ENCODE results near the gene CRY2. TPM values are rescaled to one million over a fixed set of nuclear protein-coding genes. Genes with fewer than 3 reads are reported as not detected.

The CRY2 gene
- total and polyA plus RNA-seq, 10 of the 15 experiments (the other 5 are each of a cell fraction or from before 2014, with no cell fraction given): 1.2 to 14.7 (median 8.1) TPM

DNA sequence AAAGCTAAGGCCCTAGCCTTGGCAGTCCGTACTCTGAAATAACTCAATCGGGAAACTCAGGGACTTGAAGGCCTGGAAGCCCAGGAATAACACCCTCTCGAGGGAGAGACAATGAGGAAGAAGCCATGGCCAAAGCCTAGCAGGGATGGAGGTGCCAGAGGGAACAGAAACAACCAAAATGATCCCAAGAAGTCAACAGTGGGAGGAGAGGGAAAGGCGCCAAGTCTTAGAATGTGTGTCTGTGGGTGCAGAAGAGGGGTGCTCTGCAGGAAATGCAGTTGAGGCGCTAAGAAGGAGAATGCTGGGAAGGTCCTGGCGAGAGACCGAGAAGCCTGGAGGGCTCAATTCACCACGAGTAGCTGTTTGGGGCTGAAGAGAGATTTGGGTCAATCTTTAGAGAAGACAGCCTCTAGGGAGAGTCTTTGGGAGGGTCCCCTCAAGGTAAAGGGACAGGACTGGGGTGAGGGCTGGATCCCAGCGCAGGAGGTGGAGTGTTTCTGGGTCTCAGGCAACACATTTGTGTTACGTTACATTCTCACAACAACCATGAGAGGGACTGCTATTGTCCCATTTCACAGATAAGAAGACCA lies 37.4 kb downstream of the CRY2 start:
- no peak overlapping the region for H3K4me3 ChIP-seq
- TF ChIP-seq SMC3 (IDR thresholded peaks at IDR 0.05; ENCODE audit: borderline replicate concordance, low read length) (no peak), RFX5 (IDR thresholded peaks at IDR 0.05; ENCODE audit: low read depth, low read length) (no peak), TAF1 (IDR thresholded peaks at IDR 0.05; ENCODE audit: borderline replicate concordance, low read depth, low read length) (no peak), ATF2 (IDR thresholded peaks at IDR 0.05; ENCODE audit: low read length) (no peak), DPF2 (IDR thresholded peaks at IDR 0.05) (no peak), KAT2A (conservative IDR thresholded peaks at IDR 0.05; ENCODE audit: control insufficient read depth, low read depth, low read length) (no peak), PKNOX1 (IDR thresholded peaks at IDR 0.05) (no peak), SMARCA5 (IDR thresholded peaks at IDR 0.05) (no peak), ZNF622 (IDR thresholded peaks at IDR 0.05) (no peak), SUZ12 (IDR thresholded peaks at IDR 0.05; ENCODE audit: unreplicated experiment) (no peak), ZBTB40 (IDR thresholded peaks at IDR 0.05; ENCODE audit: borderline replicate concordance) (no peak), BACH1 (IDR thresholded peaks at IDR 0.05; ENCODE audit: borderline replicate concordance) (no peak), MTA3 (IDR thresholded peaks at IDR 0.05; ENCODE audit: borderline replicate concordance, low read length) (no peak), CHD2 (IDR thresholded peaks at IDR 0.05; ENCODE audit: borderline replicate concordance, low read depth, low read length) (no peak), YY1 (IDR thresholded peaks at IDR 0.05; ENCODE audit: low read depth, low read length) (no peak)
- TF ChIP-seq, protein P1, sequence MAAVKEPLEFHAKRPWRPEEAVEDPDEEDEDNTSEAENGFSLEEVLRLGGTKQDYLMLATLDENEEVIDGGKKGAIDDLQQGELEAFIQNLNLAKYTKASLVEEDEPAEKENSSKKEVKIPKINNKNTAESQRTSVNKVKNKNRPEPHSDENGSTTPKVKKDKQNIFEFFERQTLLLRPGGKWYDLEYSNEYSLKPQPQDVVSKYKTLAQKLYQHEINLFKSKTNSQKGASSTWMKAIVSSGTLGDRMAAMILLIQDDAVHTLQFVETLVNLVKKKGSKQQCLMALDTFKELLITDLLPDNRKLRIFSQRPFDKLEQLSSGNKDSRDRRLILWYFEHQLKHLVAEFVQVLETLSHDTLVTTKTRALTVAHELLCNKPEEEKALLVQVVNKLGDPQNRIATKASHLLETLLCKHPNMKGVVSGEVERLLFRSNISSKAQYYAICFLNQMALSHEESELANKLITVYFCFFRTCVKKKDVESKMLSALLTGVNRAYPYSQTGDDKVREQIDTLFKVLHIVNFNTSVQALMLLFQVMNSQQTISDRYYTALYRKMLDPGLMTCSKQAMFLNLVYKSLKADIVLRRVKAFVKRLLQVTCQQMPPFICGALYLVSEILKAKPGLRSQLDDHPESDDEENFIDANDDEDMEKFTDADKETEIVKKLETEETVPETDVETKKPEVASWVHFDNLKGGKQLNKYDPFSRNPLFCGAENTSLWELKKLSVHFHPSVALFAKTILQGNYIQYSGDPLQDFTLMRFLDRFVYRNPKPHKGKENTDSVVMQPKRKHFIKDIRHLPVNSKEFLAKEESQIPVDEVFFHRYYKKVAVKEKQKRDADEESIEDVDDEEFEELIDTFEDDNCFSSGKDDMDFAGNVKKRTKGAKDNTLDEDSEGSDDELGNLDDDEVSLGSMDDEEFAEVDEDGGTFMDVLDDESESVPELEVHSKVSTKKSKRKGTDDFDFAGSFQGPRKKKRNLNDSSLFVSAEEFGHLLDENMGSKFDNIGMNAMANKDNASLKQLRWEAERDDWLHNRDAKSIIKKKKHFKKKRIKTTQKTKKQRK (IDR thresholded peaks at IDR 0.05; ENCODE audit: low read depth, low read length): no peak

More for the DNA sequence above, 37.4 kb downstream of the CRY2 start:
- POLR2A ChIA-PET: no interaction called here
- Histone ChIP-seq H3K79me2 (ENCODE audit: control insufficient read depth, insufficient read depth, low read length) (no peaks in the 10 kb centered on the region), H3K4me1 (ENCODE audit: control insufficient read depth, insufficient read depth, low read length) (no peaks in the 10 kb centered on the region), H3K9ac (ENCODE audit: control insufficient read depth, insufficient read depth, low read length) (no peak overlapping the region), H2AFZ (ENCODE audit: control insufficient read depth, low read depth, low read length) (no peak overlapping the region), H4K20me1 (ENCODE audit: control insufficient read depth, insufficient read depth) (peaks cover 3% of the 10 kb centered on the region; the same call in 1 of the 2 replicates), H3K27me3 (replicated peaks in 1 of 2; ENCODE audit: control insufficient read depth in 2 of 2, insufficient read depth in 2 of 2, low read length in 1 of 2) (no peaks in the 10 kb centered on the region), H3K4me2 (ENCODE audit: control insufficient read depth, insufficient read depth) (peak overlapping the region; percentile 89), H3K27ac (ENCODE audit: control insufficient read depth, insufficient read depth) (no peak overlapping the region), H3K9me3 (replicated peaks; ENCODE audit: control insufficient read depth, insufficient read depth, low read length) (no peaks in the 10 kb centered on the region), H3K36me3 (ENCODE audit: control insufficient read depth in 2 of 2, insufficient read depth in 2 of 2, low read length in 1 of 2) (no peaks in the 10 kb centered on the region)
- FAIRE-seq (no peak), ATAC-seq (no peak), DNase-seq (ENCODE audit: low read depth, low spot score) (no peak)
- SMC1A ChIA-PET (ENCODE audit: uncharacterized antibody, unreplicated experiment): no interaction called here
- intact Hi-C loops (cut with micrococcal nuclease; ENCODE audit: unreplicated experiment): no loop called here
- WGBS (ENCODE audit: insufficient coverage, insufficient replicate concordance, low lambda C conversion rate, missing lambda C conversion rate): 75% methylated on average over 10 of the region's 10 CpGs
- RAD21 ChIA-PET (ENCODE audit: unreplicated experiment): no interaction called here
- no TSS peak for BruUV-seq (replicated peaks)
- CTCF ChIA-PET: interaction anchor here (1.2 to 1.5 kb wide), 2 partner anchors 11 to 113 kb away, joined by 3 to 4 read pairs; no protein-coding TSS in a partner anchor
- in situ Hi-C loops (cut with MboI): no loop called here

All from GM12878 (cell line).